GM12875 (cell line): ENCODE results near the gene SMOC1.

Experiments
- H3K4me3 ChIP-seq: one replicate; pipeline ENCODE4 v1.5.1; 2011; ENCODE audit warnings: low read depth, low read length, control low read depth
- CTCF ChIP-seq: IDR thresholded peaks from 2 replicates; pipeline ENCODE4 v1.5.1; 2011; ENCODE audit warnings: low read depth, mild to moderate bottlenecking, control low read depth, inconsistent platforms, low read length, moderate library complexity, borderline replicate concordance; ENCODE audit not compliant: insufficient read depth

Gene SMOC1

GRCh38 chr14:70045844-70046535, 166.8 kb downstream of the SMOC1 start:
- no peak overlapping the region for H3K4me3 ChIP-seq
- TF ChIP-seq CTCF, result peak; percentile 55

GRCh38 chr14:70047598-70048312, 168.5 kb downstream of the SMOC1 start:
- no peak overlapping the region for H3K4me3 ChIP-seq
- TF ChIP-seq CTCF, result no peak

DNA sequence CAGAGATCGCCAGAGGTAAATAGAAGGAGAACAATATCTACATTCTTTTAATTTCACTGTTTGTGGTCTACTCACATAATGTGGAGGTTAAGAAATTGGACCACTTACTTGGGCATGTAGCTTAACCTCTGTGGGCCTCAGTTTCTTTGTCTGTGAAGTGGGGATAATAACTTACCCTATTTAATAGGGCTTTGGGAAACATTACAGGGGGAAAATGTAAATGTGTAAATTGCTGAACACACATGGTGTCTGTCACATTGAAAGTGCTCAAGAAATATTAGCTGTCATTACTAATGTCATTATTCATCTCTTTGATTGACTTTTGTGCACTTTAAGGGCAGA, 169.1 kb downstream of the SMOC1 start:
- H3K4me3 ChIP-seq, result no peak overlapping the region
- TF ChIP-seq CTCF, result no peak

DNA sequence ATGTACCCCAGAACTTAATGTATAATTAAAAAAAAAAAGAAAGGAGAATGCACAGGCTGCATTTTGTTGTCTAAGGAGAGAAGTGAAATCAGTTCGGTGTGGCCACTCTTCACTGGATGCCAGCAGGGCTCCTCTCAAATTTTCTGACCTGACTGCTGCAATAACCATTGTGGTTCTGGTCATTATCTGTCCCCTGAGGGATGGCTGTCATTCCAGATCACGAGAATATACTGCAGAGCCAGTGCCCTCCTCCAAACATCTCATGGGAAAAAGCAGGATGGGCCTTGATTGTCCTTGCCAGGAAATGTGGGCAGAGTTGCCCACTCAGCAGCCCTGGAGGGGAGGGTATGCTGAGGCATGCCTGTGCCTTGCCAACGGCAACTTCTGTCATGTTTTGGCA, 170.4 kb downstream of the SMOC1 start:
- no peak for TF ChIP-seq CTCF
- H3K4me3 ChIP-seq, result no peak overlapping the region

DNA sequence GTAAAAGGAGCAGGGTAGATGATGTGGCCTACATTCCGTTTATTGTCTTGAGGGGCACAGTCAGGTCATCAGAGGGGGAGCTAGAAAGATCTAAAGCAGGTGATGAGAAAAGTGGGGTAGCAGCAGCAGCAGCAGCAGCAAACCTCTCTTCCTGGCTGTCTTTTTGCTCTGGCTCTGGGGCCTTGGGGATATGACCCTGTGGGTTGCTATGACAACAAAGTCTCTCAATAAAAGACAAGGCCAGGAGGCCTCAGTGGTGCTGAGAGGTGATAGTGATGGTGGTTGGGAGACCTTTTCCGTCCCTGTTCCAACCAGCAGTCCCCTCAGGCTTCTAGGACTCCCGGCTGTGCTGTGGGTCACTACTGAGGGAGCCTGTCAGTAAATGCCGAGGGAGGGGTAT, 170.9 kb downstream of the SMOC1 start:
- no peak for TF ChIP-seq CTCF

GRCh38 chr14:70052990-70053389, 173.8 kb downstream of the SMOC1 start:
- H3K4me3 ChIP-seq, result no peak overlapping the region
- TF ChIP-seq CTCF, result no peak

More for the DNA sequence above, 170.9 kb downstream of the SMOC1 start:
- H3K4me3 ChIP-seq, result no peak overlapping the region
